Measurements from ENCODE around the gene PRODH.
"Not testable (repeated sequence)": the region's sequence is repeated elsewhere in the genome, so short reads cannot be mapped to it uniquely, and the experiment has no call there.

Gene PRODH

DNA sequence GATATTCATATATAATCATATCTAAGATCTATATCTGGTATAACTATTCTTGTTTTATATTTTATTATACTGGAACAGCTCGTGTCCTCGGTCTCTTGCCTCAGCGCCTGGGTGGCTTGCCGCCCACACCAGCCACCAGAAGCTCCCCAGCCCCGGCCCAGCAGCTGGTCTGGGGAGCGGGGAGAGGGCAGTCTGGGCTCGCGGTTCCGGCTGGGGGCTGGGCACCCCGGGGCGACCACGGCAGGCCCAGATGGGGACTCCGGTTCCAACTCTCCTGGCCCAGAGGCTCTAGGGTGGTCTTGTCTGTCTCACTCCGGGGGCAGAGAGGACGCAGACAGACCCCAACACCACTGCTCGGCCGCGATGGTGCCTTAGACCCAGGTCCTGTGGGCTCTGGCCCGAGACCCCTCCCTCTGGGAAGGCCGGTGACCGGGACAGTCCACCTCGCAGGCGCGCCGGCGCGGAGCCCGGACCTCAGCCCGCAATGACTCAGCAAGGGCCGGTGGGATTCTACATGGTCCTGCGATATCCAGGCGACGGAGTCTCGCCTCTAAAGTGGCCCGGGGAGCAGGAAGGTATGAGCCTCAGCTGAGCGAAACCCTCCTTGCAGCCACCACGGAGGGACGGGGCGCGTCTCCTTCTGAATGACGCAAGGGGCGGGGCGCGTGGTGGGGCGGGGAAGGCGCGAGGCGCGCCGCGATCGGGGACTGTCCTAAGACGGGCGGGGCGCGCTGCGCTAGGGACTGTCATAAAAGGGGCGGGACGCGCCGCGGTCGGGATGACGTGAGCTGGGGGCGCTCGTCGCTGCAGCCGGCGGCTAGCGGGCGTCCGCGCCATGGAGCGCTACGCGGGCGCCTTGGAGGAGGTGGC, 30.3 kb downstream of the PRODH start, which contains the start of gene DGCR6:
DGCR6 (plus strand) TSS at position 781 of the 870 bp plus-strand sequence; CDS start at position 836, 55 bp downstream.
- ChIA-PET CTCF (interaction anchor here (0.5 to 0.6 kb wide), 2 partner anchors 724 to 839 kb away, joined by 3 to 4 read pairs; no protein-coding TSS in a partner anchor), POLR2A (interaction anchor here (0.9 kb wide), 1 partner anchor 24 kb away, joined by 3 read pairs; no protein-coding TSS in a partner anchor)
- no peaks in the 10 kb centered on the region for H3K36me3 ChIP-seq (ENCODE audit: control insufficient read depth in 2 of 2, insufficient read depth in 1 of 2, low read length in 2 of 2)
- H3K27ac ChIP-seq (ENCODE audit: extremely low read depth, low read depth, low read length), result no peak within 1 kb of the TSS
- no peaks in the 10 kb centered on the region for H3K9me3 ChIP-seq (ENCODE audit: control insufficient read depth, insufficient read depth, low read depth, low read length)
- no peak within 1 kb of the TSS for H3K4me3 ChIP-seq (ENCODE audit: low read depth, low read length)
- no peaks in the 10 kb centered on the region for H3K4me1 ChIP-seq (ENCODE audit: control insufficient read depth, insufficient read depth, low read length)
- no peak for TF ChIP-seq ZNF169 (tag by site-specific recombination; IDR thresholded peaks at IDR 0.05)

DNA sequence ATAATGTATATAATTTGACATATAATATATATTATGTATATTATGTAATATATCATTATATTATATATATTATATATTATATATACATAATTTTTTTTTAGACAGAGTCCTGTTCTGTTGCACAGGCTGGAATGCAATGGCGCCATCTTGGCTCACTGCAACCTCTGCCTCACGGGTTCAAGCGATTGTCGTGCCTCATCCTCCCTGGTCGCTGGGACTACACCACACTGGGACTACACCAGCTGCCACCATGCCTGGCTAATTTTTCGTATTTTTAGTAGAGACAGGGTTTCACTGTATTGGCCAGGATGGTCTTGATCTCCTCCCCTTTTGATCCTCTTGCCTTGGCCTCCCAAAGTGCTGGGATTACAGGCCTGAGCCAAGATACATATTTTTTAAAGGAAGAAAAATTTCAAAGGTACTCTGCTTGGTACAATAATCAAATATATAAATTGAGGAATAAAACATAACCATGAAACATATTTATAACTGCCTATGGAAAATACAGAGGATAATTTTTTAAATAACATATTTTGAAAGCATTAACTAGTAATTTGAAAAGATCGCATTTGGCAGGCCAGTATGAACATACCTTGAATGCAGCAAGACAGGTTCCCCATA, 39.9 kb downstream of the PRODH start:
- POLR2A ChIA-PET; H3K9me3 ChIP-seq (ENCODE audit: control insufficient read depth, insufficient read depth, low read depth, low read length); CTCF ChIA-PET: not testable (repeated sequence)

DNA sequence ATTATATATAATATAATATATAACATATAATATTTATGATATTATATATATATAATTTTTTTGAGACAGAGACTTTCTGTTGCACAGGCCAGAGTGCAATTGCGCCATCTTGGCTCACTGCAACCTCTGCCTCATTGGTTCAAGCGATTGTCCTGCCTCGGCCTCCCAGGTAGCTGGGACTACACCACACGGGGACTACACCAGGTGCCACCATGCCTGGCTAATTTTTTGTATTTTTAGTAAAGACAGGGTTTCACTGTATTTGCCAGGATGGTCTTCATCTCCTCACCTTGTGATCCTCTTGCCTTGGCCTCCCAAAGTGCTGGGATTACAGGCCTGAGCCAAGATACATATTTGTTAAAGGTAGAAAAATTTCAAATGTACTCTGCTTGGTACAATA, 42.3 kb downstream of the PRODH start:
- POLR2A ChIA-PET; H3K36me3 ChIP-seq (ENCODE audit: control insufficient read depth in 2 of 2, insufficient read depth in 1 of 2, low read length in 2 of 2); H3K4me3 ChIP-seq (ENCODE audit: low read depth, low read length); H3K4me1 ChIP-seq (ENCODE audit: control insufficient read depth, insufficient read depth, low read length); H3K27ac ChIP-seq (ENCODE audit: extremely low read depth, low read depth, low read length); H3K9me3 ChIP-seq (ENCODE audit: control insufficient read depth, insufficient read depth, low read depth, low read length); CTCF ChIA-PET: not testable (repeated sequence)

More for the DNA sequence above, 39.9 kb downstream of the PRODH start:
- H3K27ac ChIP-seq (ENCODE audit: extremely low read depth, low read depth, low read length); H3K4me3 ChIP-seq (ENCODE audit: low read depth, low read length); H3K4me1 ChIP-seq (ENCODE audit: control insufficient read depth, insufficient read depth, low read length); H3K36me3 ChIP-seq (ENCODE audit: control insufficient read depth in 2 of 2, insufficient read depth in 1 of 2, low read length in 2 of 2): not testable (repeated sequence)

DNA sequence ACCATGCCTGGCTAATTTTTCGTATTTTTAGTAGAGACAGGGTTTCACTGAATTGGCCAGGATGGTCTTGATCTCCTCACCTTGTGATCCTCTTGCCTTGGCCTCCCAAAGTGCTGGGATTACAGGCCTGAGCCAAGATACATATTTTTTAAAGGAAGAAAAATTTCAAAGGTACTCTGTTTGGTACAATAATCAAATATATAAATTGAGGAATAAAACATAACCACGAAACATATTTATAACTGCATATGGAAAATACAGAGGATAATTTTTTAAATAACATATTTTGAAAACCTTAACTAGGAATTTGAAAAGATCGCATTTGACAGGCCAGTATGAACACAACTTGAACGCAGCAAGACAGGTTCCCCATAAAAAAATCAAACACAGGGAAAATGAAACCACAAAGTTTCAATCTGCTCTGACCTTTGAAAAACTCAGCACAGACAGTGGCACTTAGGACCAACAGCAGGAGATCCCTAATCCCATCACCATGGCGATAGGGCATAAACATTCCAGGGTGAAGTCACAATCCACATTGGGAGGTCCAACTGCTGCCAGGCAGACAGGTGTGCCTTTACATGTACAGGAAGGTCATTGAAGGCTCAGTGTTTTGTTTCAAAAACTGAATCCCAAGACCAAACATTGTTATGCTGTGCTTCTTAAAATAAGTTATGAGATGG, 45.4 kb downstream of the PRODH start:
- CTCF ChIA-PET; H3K4me3 ChIP-seq (ENCODE audit: low read depth, low read length); POLR2A ChIA-PET; H3K27ac ChIP-seq (ENCODE audit: extremely low read depth, low read depth, low read length); H3K9me3 ChIP-seq (ENCODE audit: control insufficient read depth, insufficient read depth, low read depth, low read length); H3K4me1 ChIP-seq (ENCODE audit: control insufficient read depth, insufficient read depth, low read length); H3K36me3 ChIP-seq (ENCODE audit: control insufficient read depth in 2 of 2, insufficient read depth in 1 of 2, low read length in 2 of 2): not testable (repeated sequence)

DNA sequence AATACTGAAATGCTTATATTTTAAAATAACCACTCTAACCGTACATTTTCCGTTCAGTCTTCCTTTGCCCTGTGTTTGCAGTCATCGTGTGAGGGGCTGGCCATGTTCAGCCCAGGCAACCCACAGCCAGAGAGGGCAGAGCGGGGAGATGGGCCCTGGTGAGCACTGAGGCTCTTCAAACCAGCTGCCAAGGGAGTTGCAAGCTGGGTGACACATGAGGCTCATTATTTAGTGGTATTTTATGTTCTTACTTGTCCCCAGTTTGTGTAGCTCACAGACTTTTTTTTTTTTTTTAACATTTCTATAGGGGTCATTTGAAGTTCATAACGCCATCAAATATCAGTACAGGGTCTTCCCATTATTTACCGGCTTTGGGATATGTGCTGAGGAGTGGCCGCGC, 48.0 kb downstream of the PRODH start:
- POLR2A ChIA-PET, result no interaction called here
- CTCF ChIA-PET, result no interaction called here
- TF ChIP-seq KLF7 (tag by site-specific recombination; IDR thresholded peaks at IDR 0.05; ENCODE audit: borderline replicate concordance) (no peak), ZNF324 (tag by site-specific recombination; IDR thresholded peaks at IDR 0.05) (no peak), ZNF514 (tag by site-specific recombination; IDR thresholded peaks at IDR 0.05) (no peak), ZNF560 (tag by site-specific recombination; IDR thresholded peaks at IDR 0.05; ENCODE audit: borderline replicate concordance) (no peak)
- TF ChIP-seq, protein P1, sequence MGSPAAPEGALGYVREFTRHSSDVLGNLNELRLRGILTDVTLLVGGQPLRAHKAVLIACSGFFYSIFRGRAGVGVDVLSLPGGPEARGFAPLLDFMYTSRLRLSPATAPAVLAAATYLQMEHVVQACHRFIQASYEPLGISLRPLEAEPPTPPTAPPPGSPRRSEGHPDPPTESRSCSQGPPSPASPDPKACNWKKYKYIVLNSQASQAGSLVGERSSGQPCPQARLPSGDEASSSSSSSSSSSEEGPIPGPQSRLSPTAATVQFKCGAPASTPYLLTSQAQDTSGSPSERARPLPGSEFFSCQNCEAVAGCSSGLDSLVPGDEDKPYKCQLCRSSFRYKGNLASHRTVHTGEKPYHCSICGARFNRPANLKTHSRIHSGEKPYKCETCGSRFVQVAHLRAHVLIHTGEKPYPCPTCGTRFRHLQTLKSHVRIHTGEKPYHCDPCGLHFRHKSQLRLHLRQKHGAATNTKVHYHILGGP (tag by site-specific recombination; IDR thresholded peaks at IDR 0.05), result no peak
- TF ChIP-seq, protein P2, sequence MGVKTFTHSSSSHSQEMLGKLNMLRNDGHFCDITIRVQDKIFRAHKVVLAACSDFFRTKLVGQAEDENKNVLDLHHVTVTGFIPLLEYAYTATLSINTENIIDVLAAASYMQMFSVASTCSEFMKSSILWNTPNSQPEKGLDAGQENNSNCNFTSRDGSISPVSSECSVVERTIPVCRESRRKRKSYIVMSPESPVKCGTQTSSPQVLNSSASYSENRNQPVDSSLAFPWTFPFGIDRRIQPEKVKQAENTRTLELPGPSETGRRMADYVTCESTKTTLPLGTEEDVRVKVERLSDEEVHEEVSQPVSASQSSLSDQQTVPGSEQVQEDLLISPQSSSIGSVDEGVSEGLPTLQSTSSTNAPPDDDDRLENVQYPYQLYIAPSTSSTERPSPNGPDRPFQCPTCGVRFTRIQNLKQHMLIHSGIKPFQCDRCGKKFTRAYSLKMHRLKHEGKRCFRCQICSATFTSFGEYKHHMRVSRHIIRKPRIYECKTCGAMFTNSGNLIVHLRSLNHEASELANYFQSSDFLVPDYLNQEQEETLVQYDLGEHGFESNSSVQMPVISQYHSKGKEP (tag by site-specific recombination; IDR thresholded peaks at IDR 0.05), result no peak

DNA sequence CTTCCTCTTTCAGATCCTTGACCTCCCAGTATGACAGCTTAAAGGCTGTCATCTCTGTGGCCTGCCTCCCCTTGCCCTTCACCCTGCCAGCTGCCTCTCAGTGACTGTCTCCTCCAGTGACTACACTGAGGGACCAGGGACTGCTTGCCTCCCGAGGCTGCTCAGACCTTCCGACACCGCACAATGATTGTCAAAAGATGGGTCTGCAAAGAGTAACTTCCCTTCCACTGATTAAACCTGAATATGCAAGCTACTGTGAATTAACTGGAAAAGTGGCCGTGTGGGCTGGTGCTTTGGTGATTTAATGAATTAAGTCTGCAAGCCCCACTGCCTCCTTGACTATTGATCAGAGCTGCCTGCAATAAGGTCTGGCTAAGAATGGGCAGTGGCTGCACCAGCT, 51.6 kb downstream of the PRODH start:
- H3K36me3 ChIP-seq (ENCODE audit: control insufficient read depth in 2 of 2, insufficient read depth in 1 of 2, low read length in 2 of 2); H3K4me1 ChIP-seq (ENCODE audit: control insufficient read depth, insufficient read depth, low read length); H3K9me3 ChIP-seq (ENCODE audit: control insufficient read depth, insufficient read depth, low read depth, low read length); H3K27ac ChIP-seq (ENCODE audit: extremely low read depth, low read depth, low read length); H3K4me3 ChIP-seq (ENCODE audit: low read depth, low read length); CTCF ChIA-PET; POLR2A ChIA-PET: not testable (repeated sequence)

More for the DNA sequence above, 48.0 kb downstream of the PRODH start:
- Histone ChIP-seq H3K4me1 (ENCODE audit: control insufficient read depth, insufficient read depth, low read length) (no peaks in the 10 kb centered on the region), H3K4me3 (ENCODE audit: low read depth, low read length) (no peak overlapping the region), H3K36me3 (ENCODE audit: control insufficient read depth in 2 of 2, insufficient read depth in 1 of 2, low read length in 2 of 2) (no peaks in the 10 kb centered on the region), H3K27ac (ENCODE audit: extremely low read depth, low read depth, low read length) (no peak overlapping the region), H3K9me3 (ENCODE audit: control insufficient read depth, insufficient read depth, low read depth, low read length) (no peaks in the 10 kb centered on the region)

All from HEK293 (cell line).